H1 (cell line): ENCODE data around the gene TBCD. TPM values are rescaled to one million over a fixed set of nuclear protein-coding genes. Genes with fewer than 3 reads are reported as not detected.
A peak's percentile ranks its signal among the peaks of the same experiment; 100 is the strongest.

Source experiments
- CTCF ChIA-PET: fragments of 300-600 bp; sonication (Branson Sonifier 250); formaldehyde crosslinking; loops from one replicate; lab custom pipeline; 2021; ENCODE audit not compliant: partially characterized antibody; lab: Charles Lee
- POLR2A ChIA-PET: fragments of 300-600 bp; sonication (Branson Sonifier 250); formaldehyde crosslinking; loops from one replicate; lab custom pipeline; 2021; ENCODE audit warnings: inconsistent platforms; ENCODE audit not compliant: partially characterized antibody; lab: Charles Lee
- DNase-seq, 2 experiments: peaks; one replicate each; pipeline versions ENCODE4 v3.0.0 to v3.0.0-alpha.2; 2010 to 2022; ENCODE audit warnings: low spot score in 2 of 2, low read depth in 1 of 2, mixed read lengths in 1 of 2
- FAIRE-seq: peaks from 2 replicates; lab custom pipeline; 2011; peaks lifted over from hg19 to GRCh38; lab: Jason Lieb, UNC
- H2AFZ ChIP-seq: 2 replicates; pipeline ENCODE4 v1.8.1; 2012; ENCODE audit warnings: low read length, inconsistent platforms
- H2AK5ac ChIP-seq: 2 replicates; pipeline ENCODE4 v1.6.1; 2013; ENCODE audit warnings: low read depth, low read length
- H2BK120ac ChIP-seq: replicated peaks from 2 replicates; pipeline ENCODE3; 2013; ENCODE audit warnings: low read depth, low read length, inconsistent platforms
- H2BK12ac ChIP-seq: 2 replicates; pipeline ENCODE4 v1.6.1; 2013; ENCODE audit warnings: low read depth, low read length
- H2BK15ac ChIP-seq: 2 replicates; pipeline ENCODE4 v1.6.1; 2013; ENCODE audit warnings: low read length
- H2BK20ac ChIP-seq: 2 replicates; pipeline ENCODE4 v1.6.1; 2013; ENCODE audit warnings: low read length
- H2BK5ac ChIP-seq: 2 replicates; pipeline ENCODE4 v1.6.1; 2013; ENCODE audit warnings: low read depth, low read length
- H3K14ac ChIP-seq: 2 replicates; pipeline ENCODE4 v1.6.1; 2013; ENCODE audit warnings: inconsistent platforms; ENCODE audit not compliant: insufficient read length
- H3K18ac ChIP-seq: 2 replicates; pipeline ENCODE4 v1.6.1; 2013; ENCODE audit warnings: low read length; ENCODE audit errors: extremely low read depth
- H3K23ac ChIP-seq: 2 replicates; pipeline ENCODE4 v1.6.1; 2013; ENCODE audit warnings: inconsistent platforms; ENCODE audit not compliant: insufficient read length
- H3K23me2 ChIP-seq: 2 replicates; pipeline ENCODE4 v1.6.1; 2013; ENCODE audit warnings: low read depth, low read length
- H3K27ac ChIP-seq: 2 replicates; pipeline ENCODE4 v1.6.1; 2011; ENCODE audit warnings: low read depth, low read length, inconsistent platforms
- H3K27me3 ChIP-seq, 4 experiments: replicated peaks in 1 of 4; 1 replicate in 1 of 4; 2 replicates in 3 of 4; pipeline versions ENCODE4 v1.6.1 to v1.8.1; 2011 to 2013; ENCODE audit warnings: low read length in 3 of 4, mild to moderate bottlenecking in 3 of 4, inconsistent platforms in 2 of 4, mixed read lengths in 2 of 4, moderate library complexity in 1 of 4; ENCODE audit not compliant: control insufficient read depth in 3 of 4, insufficient read depth in 3 of 4; ENCODE audit errors: extremely low read depth in 1 of 4
- H3K36me3 ChIP-seq, 4 experiments: 2 replicates each; pipeline versions ENCODE4 v1.6.1 to v1.8.1; 2011 to 2013; ENCODE audit warnings: mild to moderate bottlenecking in 4 of 4, low read length in 3 of 4, moderate library complexity in 2 of 4, control low read depth in 1 of 4, inconsistent platforms in 1 of 4; ENCODE audit not compliant: insufficient read depth in 4 of 4, control insufficient read depth in 2 of 4
- H3K4ac ChIP-seq: replicated peaks from 2 replicates; pipeline ENCODE3; 2013; ENCODE audit warnings: low read length, low read depth, mixed read lengths, inconsistent platforms; ENCODE audit not compliant: insufficient read length
- H3K4me1 ChIP-seq, 4 experiments: replicated peaks in 1 of 4; 1 replicate in 1 of 4; 2 replicates in 3 of 4; pipeline versions ENCODE4 v1.6.1 to v1.8.1; 2011 to 2013; ENCODE audit warnings: low read length in 3 of 4, inconsistent platforms in 2 of 4, mixed read lengths in 1 of 4; ENCODE audit not compliant: insufficient read depth in 4 of 4, control insufficient read depth in 3 of 4
- H3K4me2 ChIP-seq, 2 experiments: 2 replicates each; pipeline versions ENCODE4 v1.6.1 to v1.8.1; 2011 to 2013; ENCODE audit warnings: low read depth in 2 of 2, low read length in 2 of 2, control low read depth in 1 of 2, inconsistent platforms in 1 of 2, mild to moderate bottlenecking in 1 of 2; ENCODE audit not compliant: insufficient read depth in 1 of 2
- H3K4me3 ChIP-seq, 4 experiments: fragments of 200-600, 300-600 bp in 1 of 4; sonication (generic), shearing (Covaris generic), sonication (Bioruptor Twin) in 1 of 4; 2 replicates each; pipeline versions ENCODE4 v1.5.1 to v1.8.1; 2011 to 2016; ENCODE audit warnings: low read length in 4 of 4, low read depth in 3 of 4, control low read depth in 2 of 4, inconsistent platforms in 2 of 4, mild to moderate bottlenecking in 2 of 4, mixed read lengths in 1 of 4, moderate library complexity in 1 of 4; ENCODE audit not compliant: insufficient read depth in 2 of 4; ENCODE audit errors: extremely low read depth in 1 of 4
- H3K56ac ChIP-seq: replicated peaks from 2 replicates; pipeline ENCODE3; 2013; ENCODE audit warnings: low read depth, mild to moderate bottlenecking, mixed read lengths, low read length, inconsistent platforms; ENCODE audit not compliant: insufficient read length
- H3K79me1 ChIP-seq: 2 replicates; pipeline ENCODE4 v1.6.1; 2013; ENCODE audit warnings: low read depth, low read length, control low read depth
- H3K79me2 ChIP-seq, 2 experiments: 2 replicates each; pipeline versions ENCODE4 v1.6.1 to v1.8.1; 2012 to 2013; ENCODE audit warnings: low read length in 2 of 2, mild to moderate bottlenecking in 2 of 2, inconsistent platforms in 1 of 2; ENCODE audit not compliant: insufficient read depth in 2 of 2, control insufficient read depth in 1 of 2
- H3K9ac ChIP-seq, 4 experiments: replicated peaks in 1 of 4; 1 replicate in 1 of 4; 2 replicates in 3 of 4; pipeline versions ENCODE4 v1.6.1 to v1.8.1; 2011 to 2013; ENCODE audit warnings: low read depth in 3 of 4, low read length in 3 of 4, control low read depth in 2 of 4, mild to moderate bottlenecking in 2 of 4, moderate library complexity in 2 of 4, inconsistent platforms in 1 of 4; ENCODE audit errors: extremely low read depth in 1 of 4
- H3K9me3 ChIP-seq, 2 experiments: 2 replicates each; pipeline versions ENCODE4 v1.6.1 to v1.8.1; 2012 to 2013; ENCODE audit warnings: mild to moderate bottlenecking in 2 of 2, moderate library complexity in 2 of 2, control low read depth in 1 of 2, inconsistent platforms in 1 of 2, low read depth in 1 of 2, low read length in 1 of 2, mixed read lengths in 1 of 2; ENCODE audit not compliant: insufficient read depth in 2 of 2
- H4K20me1 ChIP-seq, 2 experiments: replicated peaks in 1 of 2; 2 replicates each; pipeline versions ENCODE3 to v1.8.1; 2011 to 2013; ENCODE audit warnings: inconsistent platforms in 2 of 2, low read length in 2 of 2, mild to moderate bottlenecking in 1 of 2; ENCODE audit not compliant: insufficient read depth in 2 of 2, control insufficient read depth in 1 of 2
- H4K5ac ChIP-seq: 2 replicates; pipeline ENCODE4 v1.6.1; 2013; ENCODE audit warnings: low read length, low read depth, mixed read lengths, inconsistent platforms; ENCODE audit not compliant: insufficient read length
- H4K8ac ChIP-seq: 2 replicates; pipeline ENCODE4 v1.8.0; 2013; ENCODE audit warnings: mild to moderate bottlenecking, moderate library complexity, low read length, inconsistent platforms; ENCODE audit not compliant: insufficient read depth; ENCODE audit errors: extremely low read depth
- H4K91ac ChIP-seq: replicated peaks from 2 replicates; pipeline ENCODE3; 2013; ENCODE audit warnings: low read length, mixed read lengths, inconsistent platforms; ENCODE audit not compliant: insufficient read length
- CHD2 ChIP-seq: IDR thresholded peaks from 2 replicates; pipeline ENCODE4 v1.6.1; 2012; ENCODE audit warnings: low read length, improper control_type of control experiment
- CTCF ChIP-seq, 3 experiments: IDR thresholded peaks; 1 replicate in 2 of 3; 2 replicates in 1 of 3; pipeline versions ENCODE4 v1.5.1 to v1.6.1; 2011; ENCODE audit warnings: low read length in 3 of 3, mild to moderate bottlenecking in 3 of 3, inconsistent platforms in 2 of 3, low read depth in 1 of 3, moderate library complexity in 1 of 3; ENCODE audit not compliant: insufficient read depth in 1 of 3; ENCODE audit errors: control extremely low read depth in 1 of 3
- KDM1A ChIP-seq: fragments of 200-600, 300-600 bp; sonication (generic); IDR thresholded peaks from 2 replicates; pipeline ENCODE4 v1.7.1; 2016; ENCODE audit warnings: mild to moderate bottlenecking, low read length, borderline replicate concordance
- RFX5 ChIP-seq: IDR thresholded peaks from 2 replicates; pipeline ENCODE4 v1.6.1; 2011; ENCODE audit warnings: low read depth, low read length, improper control_type of control experiment, borderline replicate concordance
- WGBS, 2 experiments: shearing (Covaris generic) in 1 of 2; methylation state at CpG; one replicate each; pipeline versions ENCODE4 v1.1.6 to v1.1.7; 2013 to 2015; ENCODE audit warnings: low lambda C conversion rate in 2 of 2, mixed read lengths in 2 of 2, inconsistent platforms in 1 of 2, low coverage in 1 of 2, missing lambda C conversion rate in 1 of 2; ENCODE audit not compliant: insufficient replicate concordance in 2 of 2, insufficient coverage in 1 of 2, insufficient read length in 1 of 2; ENCODE audit errors: extremely low coverage in 1 of 2, missing lambda C conversion rate in 1 of 2; 5-methylcytosine and 5-hydroxymethylcytosine counted together
- polyA plus RNA-seq, 7 experiments: library from polyadenylated mRNA; depleted of rRNA in 3 of 7; stranded (reverse) in 5 of 7; unstranded in 2 of 7; fragments of >200 nt in 5 of 7; fragments of 200-250 nt in 2 of 7; gene quantifications; 1 replicate in 5 of 7; 2 replicates in 1 of 7; 4 replicates in 1 of 7; pipeline versions ENCODE4 v1.2.1 to v1.2.3, GENCODE V29; 2011 to 2013; ENCODE audit warnings: missing spikeins in 2 of 7, mixed read lengths in 2 of 7
- total RNA-seq: library from RNA; stranded (reverse); fragmentation: NEBNext Ultra II Directional; extraction: Animal tissue kit (Norgen Biotek cat#: 25700); gene quantifications from 2 replicates; pipeline ENCODE4 v1.2.1, GENCODE V29; 2021

The TBCD gene
- total and polyA plus RNA-seq, 2 of the 8 experiments (the other 6 are each of a cell fraction or from before 2014, with no cell fraction given): 118 to 162 TPM

- peaks cover 4 to 18% (median 11%) of the 10 kb centered on the region in 4 experiments; a peak in 5 of 7 replicates for H3K4me1 ChIP-seq
- no peak for DNase-seq
- H3K18ac ChIP-seq: no peak overlapping the region; the same call in 1 of the 2 replicates
- peaks cover 0 to 2% of the 10 kb centered on the region in 2 experiments for H4K20me1 ChIP-seq
- H2BK120ac ChIP-seq: no peak overlapping the region
- H3K79me1 ChIP-seq: peaks cover 3% of the 10 kb centered on the region; the same call in 1 of the 2 replicates
- no peak overlapping the region for H2AFZ ChIP-seq
- H2BK5ac ChIP-seq: no peak overlapping the region
- H2BK12ac ChIP-seq: no peak overlapping the region
- H4K8ac ChIP-seq: no peak overlapping the region
- no peak overlapping the region for H3K4ac ChIP-seq
- no peak overlapping the region for H4K91ac ChIP-seq
- no peaks in the 10 kb centered on the region for H3K23me2 ChIP-seq
- no peak for FAIRE-seq
- H2BK15ac ChIP-seq: no peak overlapping the region
- ChIA-PET CTCF (interaction anchor here (0.6 to 5.3 kb wide), 19 partner anchors 12 to 299 kb away, joined by 3 to 20 read pairs (median 4); no protein-coding TSS in a partner anchor), POLR2A (interaction anchor here (1.2 to 1.6 kb wide), 3 partner anchors 14 to 34 kb away, joined by 3 read pairs; no protein-coding TSS in a partner anchor)
- no peaks in the 10 kb centered on the region for H3K79me2 ChIP-seq
- H3K14ac ChIP-seq: no peak overlapping the region
- no peak overlapping the region for H3K9ac ChIP-seq
- WGBS, 2 experiments: 84% methylated on average over 12 of the region's 12 CpGs; no CpG with 5 or more reads in 1 of the 2 experiments
- no peak overlapping the region; the same call in 1 of the 2 replicates for H2BK20ac ChIP-seq
- peak in 2 of 3 experiments; percentile 23 to 27; a peak in 3 of 4 replicates for TF ChIP-seq CTCF (IDR thresholded peaks at IDR 0.05; ENCODE audit: control extremely low read depth in 1 of 3, insufficient read depth in 1 of 3, low read depth in 1 of 3, low read length in 3 of 3)
- no peak for TF ChIP-seq KDM1A
- TF ChIP-seq CHD2: no peak
- no peak for TF ChIP-seq RFX5
- no peak overlapping the region for H3K27ac ChIP-seq
- no peaks in the 10 kb centered on the region for H3K9me3 ChIP-seq
- H3K4me3 ChIP-seq: no peak overlapping the region
- no peak overlapping the region for H3K4me2 ChIP-seq
- H2AK5ac ChIP-seq: no peak overlapping the region
- no peaks in the 10 kb centered on the region for H3K27me3 ChIP-seq
- peaks cover 0 to 4% (median 0%) of the 10 kb centered on the region in 4 experiments; a peak in 2 of 8 replicates for H3K36me3 ChIP-seq
- H3K56ac ChIP-seq: no peak overlapping the region
- no peak overlapping the region for H4K5ac ChIP-seq
- H3K23ac ChIP-seq: no peak overlapping the region
These were observed 85.0 kb downstream of the TBCD start for GRCh38 chr17:82836823-82837357.
